Osteoblast (primary cell): ENCODE measurements around the gene ADGRB3. TPM values are rescaled to one million over a fixed set of nuclear protein-coding genes. Genes with fewer than 3 reads are reported as not detected.

Experiments
- DNase-seq: peaks from one replicate; pipeline ENCODE4 v3.0.0; 2011; ENCODE audit warnings: low spot score, mixed read lengths; ENCODE audit not compliant: insufficient read length; ENCODE audit errors: missing footprints
- H2AFZ ChIP-seq: 2 replicates; pipeline ENCODE4 v1.6.0; 2011; ENCODE audit warnings: mild to moderate bottlenecking, low read length
- H3K27ac ChIP-seq: 2 replicates; pipeline ENCODE4 v1.5.1; 2011; ENCODE audit warnings: mild to moderate bottlenecking, low read depth, low read length, moderate library complexity
- H3K27me3 ChIP-seq: 2 replicates; pipeline ENCODE4 v1.6.0; 2012; ENCODE audit warnings: mild to moderate bottlenecking, control low read depth, inconsistent platforms, low read length, moderate library complexity; ENCODE audit not compliant: insufficient read depth
- H3K36me3 ChIP-seq: 2 replicates; pipeline ENCODE4 v1.5.1; 2011; ENCODE audit warnings: mild to moderate bottlenecking, low read length, control low read depth, moderate library complexity; ENCODE audit not compliant: insufficient read depth
- H3K4me1 ChIP-seq: 2 replicates; pipeline ENCODE4 v1.5.1; 2011; ENCODE audit warnings: mild to moderate bottlenecking, low read length, control low read depth, moderate library complexity; ENCODE audit not compliant: insufficient read depth
- H3K4me2 ChIP-seq: 2 replicates; pipeline ENCODE4 v1.6.0; 2011; ENCODE audit warnings: mild to moderate bottlenecking, low read length; ENCODE audit not compliant: insufficient read depth
- H3K4me3 ChIP-seq: fragments of 200-600 bp; sonication (generic); 3 replicates; pipeline ENCODE4 v1.5.1; 2012; ENCODE audit warnings: mild to moderate bottlenecking, low read length, inconsistent platforms; ENCODE audit not compliant: insufficient read depth
- H3K79me2 ChIP-seq: 2 replicates; pipeline ENCODE4 v1.6.0; 2012; ENCODE audit warnings: mild to moderate bottlenecking, low read length, control low read depth, inconsistent platforms; ENCODE audit not compliant: insufficient read depth
- H3K9me3 ChIP-seq: 2 replicates; pipeline ENCODE4 v1.5.1; 2011; ENCODE audit warnings: low read depth, low read length, control low read depth
- H4K20me1 ChIP-seq: 2 replicates; pipeline ENCODE4 v1.6.0; 2012; ENCODE audit warnings: mild to moderate bottlenecking, low read length, control low read depth; ENCODE audit not compliant: insufficient read depth
- CTCF ChIP-seq: IDR thresholded peaks from 2 replicates; pipeline ENCODE4 v1.5.1; 2011; ENCODE audit warnings: mild to moderate bottlenecking, low read depth, low read length, moderate library complexity; ENCODE audit errors: extremely low read depth
- total RNA-seq: library from RNA; depleted of rRNA; stranded (reverse); fragments of >200 nt; gene quantifications from 2 replicates; pipeline ENCODE4 v1.2.3, GENCODE V29; 2012

Gene ADGRB3
- total RNA-seq, 1 donor = not detected

GRCh38 chr6:68873236-68873635 is 238.2 kb downstream of the ADGRB3 start:
- DNase-seq = no peak
- H3K4me2 ChIP-seq = no peak overlapping the region
- no peaks in the 10 kb centered on the region for H3K9me3 ChIP-seq
- no peak for TF ChIP-seq CTCF
- H3K36me3 ChIP-seq = no peaks in the 10 kb centered on the region
- no peaks in the 10 kb centered on the region for H3K27me3 ChIP-seq
- no peaks in the 10 kb centered on the region for H3K4me1 ChIP-seq
- no peak overlapping the region for H3K27ac ChIP-seq
- H4K20me1 ChIP-seq = no peaks in the 10 kb centered on the region
- no peak overlapping the region for H2AFZ ChIP-seq
- no peak overlapping the region for H3K4me3 ChIP-seq
- no peaks in the 10 kb centered on the region for H3K79me2 ChIP-seq

- no peak for DNase-seq
- Histone ChIP-seq H4K20me1 (no peaks in the 10 kb centered on the region), H3K4me3 (no peak overlapping the region), H3K27me3 (no peaks in the 10 kb centered on the region), H3K79me2 (no peaks in the 10 kb centered on the region), H3K27ac (no peak overlapping the region), H2AFZ (no peak overlapping the region), H3K9me3 (no peaks in the 10 kb centered on the region), H3K36me3 (no peaks in the 10 kb centered on the region), H3K4me1 (no peaks in the 10 kb centered on the region), H3K4me2 (no peak overlapping the region)
- TF ChIP-seq CTCF = no peak
Observed at GRCh38 chr6:68874747-68875146, 239.7 kb downstream of the ADGRB3 start.

GRCh38 chr6:68875403-68875802 is 240.3 kb downstream of the ADGRB3 start:
- Histone ChIP-seq H3K4me3 (no peak overlapping the region), H3K4me1 (no peaks in the 10 kb centered on the region), H3K4me2 (no peak overlapping the region), H3K9me3 (no peaks in the 10 kb centered on the region), H3K27ac (no peak overlapping the region), H3K79me2 (no peaks in the 10 kb centered on the region), H2AFZ (no peak overlapping the region), H3K36me3 (no peaks in the 10 kb centered on the region), H4K20me1 (no peaks in the 10 kb centered on the region), H3K27me3 (no peaks in the 10 kb centered on the region)
- TF ChIP-seq CTCF = no peak
- DNase-seq = no peak

- Histone ChIP-seq H3K27me3 (no peaks in the 10 kb centered on the region), H3K4me2 (no peak overlapping the region), H3K4me1 (no peaks in the 10 kb centered on the region), H3K27ac (no peak overlapping the region), H4K20me1 (no peaks in the 10 kb centered on the region), H3K79me2 (no peaks in the 10 kb centered on the region), H2AFZ (no peak overlapping the region), H3K36me3 (no peaks in the 10 kb centered on the region), H3K4me3 (no peak overlapping the region), H3K9me3 (no peaks in the 10 kb centered on the region)
- DNase-seq = no peak
- TF ChIP-seq CTCF = peak; percentile 49
Observed at GRCh38 chr6:68876792-68877493, 241.9 kb downstream of the ADGRB3 start.
